ENCODE data around the gene KCNA10. TPM values are rescaled to one million over a fixed set of nuclear protein-coding genes. Genes with fewer than 3 reads are reported as not detected.

The KCNA10 gene
- total and polyA plus RNA-seq, 2 donors (not counting 3 experiments of a cell fraction or from before 2014, with no cell fraction given), result not detected

DNA sequence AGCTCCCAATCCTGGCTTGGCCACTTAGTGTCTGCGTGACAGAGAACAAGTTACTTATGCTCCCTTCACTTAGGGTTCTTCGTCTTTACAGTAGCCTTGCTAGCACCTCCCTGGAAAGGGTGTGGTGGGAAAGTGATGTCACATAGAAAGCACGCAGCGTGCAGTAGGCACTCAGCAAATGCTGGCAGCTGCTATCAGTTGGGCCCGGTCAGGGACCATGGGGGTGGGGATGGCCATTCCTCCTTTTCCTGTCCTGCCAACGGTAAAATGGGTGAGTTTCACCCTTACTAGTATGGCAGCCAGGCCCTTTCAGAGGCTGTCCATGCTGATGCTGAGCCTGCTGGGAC lies 6.2 kb upstream of the KCNA10 start:
- no peaks in the 10 kb centered on the region for H3K9me1 ChIP-seq (replicated peaks; ENCODE audit: control insufficient read depth, extremely low read depth, insufficient read depth, low read length)
- no peaks in the 10 kb centered on the region for H4K20me1 ChIP-seq (replicated peaks; ENCODE audit: control insufficient read depth, extremely low read depth, insufficient read depth, low read length)
- no peaks in the 10 kb centered on the region for H3K36me3 ChIP-seq (ENCODE audit: control insufficient read depth in 2 of 2, extremely low read depth in 1 of 2, insufficient read depth in 2 of 2, low read length in 2 of 2)
- dilution Hi-C loops (cut with MboI; ENCODE audit: extremely low pct_ligation_motif_present, low sequenced_read_pairs), result no loop called here
- H2AFZ ChIP-seq (ENCODE audit: low read depth, low read length), result no peak overlapping the region
- intact Hi-C loops (cut with micrococcal nuclease), result loop anchor here (2.0 kb wide), 2 partner anchors 242 to 256 kb away; no protein-coding TSS in a partner anchor
- H3K79me2 ChIP-seq (ENCODE audit: control insufficient read depth, insufficient read depth, low read length), result no peaks in the 10 kb centered on the region
- H3K27ac ChIP-seq (ENCODE audit: insufficient read depth, low read depth, low read length), result no peak overlapping the region
- peaks cover 3 to 7% of the 10 kb centered on the region in 2 experiments for H3K27me3 ChIP-seq (ENCODE audit: control insufficient read depth in 2 of 2, insufficient read depth in 2 of 2, low read length in 2 of 2)
- H3K4me1 ChIP-seq (ENCODE audit: control insufficient read depth, extremely low read depth, insufficient read depth, low read length), result no peaks in the 10 kb centered on the region
- POLR2A ChIA-PET, result no interaction called here
- FAIRE-seq (no peak), DNase-seq (ENCODE audit: low read depth, low spot score) (no peak)
- H3K9me3 ChIP-seq (replicated peaks; ENCODE audit: control insufficient read depth, insufficient read depth, low read length), result no peaks in the 10 kb centered on the region
- TF ChIP-seq EZH2 (IDR thresholded peaks at IDR 0.05; ENCODE audit: borderline replicate concordance, low read depth, low read length, severe bottlenecking), result no peak
- TF ChIP-seq GATA2 (IDR thresholded peaks at IDR 0.05; ENCODE audit: insufficient read depth, insufficient read length, low read depth, low read length), result no peak
- TF ChIP-seq POLR2AphosphoS5 (IDR thresholded peaks at IDR 0.05; ENCODE audit: insufficient read depth, low read depth, low read length), result no peak
- H3K4me2 ChIP-seq (ENCODE audit: insufficient read depth, low read length), result no peak overlapping the region
- H3K4me3 ChIP-seq (replicated peaks in 1 of 3; ENCODE audit: insufficient read depth in 1 of 3, low read depth in 1 of 3, low read length in 3 of 3), result no peak overlapping the region
- CTCF ChIA-PET, result interaction anchor here (1.0 to 2.2 kb wide), 4 partner anchors 11 to 258 kb away, joined by 3 to 12 read pairs (median 5); no protein-coding TSS in a partner anchor
- H3K9ac ChIP-seq (replicated peaks; ENCODE audit: extremely low read depth, insufficient read depth, low read length), result no peak overlapping the region
- BruUV-seq (replicated peaks), result no TSS peak

DNA sequence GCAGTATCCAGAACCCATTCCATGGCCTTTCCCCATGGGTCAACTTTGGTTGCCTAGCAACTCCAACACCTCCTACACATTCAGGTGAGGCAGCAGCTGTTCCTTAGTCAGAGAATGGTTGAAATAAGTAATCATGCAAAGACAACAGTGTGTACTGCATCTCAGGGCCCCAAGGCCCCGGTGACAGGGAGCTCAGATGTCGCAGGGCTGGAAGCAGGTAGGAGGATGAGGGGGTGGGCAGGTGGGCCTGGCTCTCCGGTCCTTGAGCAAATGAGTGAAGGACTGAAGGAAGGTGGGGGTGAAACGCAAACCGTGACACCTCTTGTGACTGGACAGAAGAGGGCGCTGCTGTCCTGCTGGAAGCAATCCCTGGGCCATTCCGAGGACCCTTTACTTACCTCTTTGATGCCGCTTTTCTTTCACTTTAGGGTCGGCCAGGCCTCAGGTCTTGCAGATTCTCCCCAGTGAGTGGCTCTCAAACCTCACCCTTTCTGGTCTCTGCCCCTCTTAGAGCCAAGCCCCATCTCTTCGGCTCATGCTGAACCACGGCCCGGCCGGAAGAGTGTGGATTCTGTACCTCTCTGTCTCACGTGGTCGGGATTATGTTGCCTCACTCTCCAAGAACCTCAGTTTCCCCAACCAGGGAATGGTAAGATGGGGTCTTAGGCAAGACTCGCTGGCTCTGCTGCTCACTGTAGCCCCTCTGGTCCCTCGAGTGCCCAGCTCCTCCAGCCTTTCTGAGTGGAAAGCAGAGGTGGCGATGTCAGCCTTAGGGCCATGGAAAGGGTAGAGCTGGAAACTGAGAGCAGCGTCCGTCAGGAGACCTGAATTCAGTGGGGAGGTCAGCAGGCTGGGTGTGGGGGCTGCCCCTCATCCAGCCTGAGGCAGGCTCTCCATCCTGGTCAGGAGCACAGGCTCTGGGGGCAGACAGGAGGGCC lies 5.6 kb upstream of the KCNA10 start:
- H3K9me1 ChIP-seq (replicated peaks; ENCODE audit: control insufficient read depth, extremely low read depth, insufficient read depth, low read length), result no peaks in the 10 kb centered on the region
- H3K4me3 ChIP-seq (replicated peaks in 1 of 3; ENCODE audit: insufficient read depth in 1 of 3, low read depth in 1 of 3, low read length in 3 of 3), result no peak overlapping the region
- no peaks in the 10 kb centered on the region for H3K4me1 ChIP-seq (ENCODE audit: control insufficient read depth, extremely low read depth, insufficient read depth, low read length)
- no peak overlapping the region for H3K4me2 ChIP-seq (ENCODE audit: insufficient read depth, low read length)
- peaks cover 3 to 7% of the 10 kb centered on the region in 2 experiments for H3K27me3 ChIP-seq (ENCODE audit: control insufficient read depth in 2 of 2, insufficient read depth in 2 of 2, low read length in 2 of 2)
- no peak overlapping the region for H2AFZ ChIP-seq (ENCODE audit: low read depth, low read length)
- no peaks in the 10 kb centered on the region for H3K79me2 ChIP-seq (ENCODE audit: control insufficient read depth, insufficient read depth, low read length)
- FAIRE-seq (peak; percentile 67), DNase-seq (ENCODE audit: low read depth, low spot score) (peak; percentile 41)
- H3K9ac ChIP-seq (replicated peaks; ENCODE audit: extremely low read depth, insufficient read depth, low read length), result no peak overlapping the region
- ChIA-PET CTCF (interaction anchor here (1.0 to 2.2 kb wide), 6 partner anchors 11 to 259 kb away, joined by 3 to 12 read pairs (median 5); no protein-coding TSS in a partner anchor), POLR2A (no interaction called here)
- H3K27ac ChIP-seq (ENCODE audit: insufficient read depth, low read depth, low read length), result no peak overlapping the region
- intact Hi-C loops (cut with micrococcal nuclease) (loop anchor here (1.0 to 2.0 kb wide), 3 partner anchors 91 to 256 kb away; no protein-coding TSS in a partner anchor), dilution Hi-C loops (cut with MboI; ENCODE audit: extremely low pct_ligation_motif_present, low sequenced_read_pairs) (no loop called here)
- no peaks in the 10 kb centered on the region for H3K9me3 ChIP-seq (replicated peaks; ENCODE audit: control insufficient read depth, insufficient read depth, low read length)
- no peaks in the 10 kb centered on the region for H4K20me1 ChIP-seq (replicated peaks; ENCODE audit: control insufficient read depth, extremely low read depth, insufficient read depth, low read length)
- BruUV-seq (replicated peaks), result no TSS peak
- no peaks in the 10 kb centered on the region for H3K36me3 ChIP-seq (ENCODE audit: control insufficient read depth in 2 of 2, extremely low read depth in 1 of 2, insufficient read depth in 2 of 2, low read length in 2 of 2)
- TF ChIP-seq EZH2 (IDR thresholded peaks at IDR 0.05; ENCODE audit: borderline replicate concordance, low read depth, low read length, severe bottlenecking) (no peak), POLR2AphosphoS5 (IDR thresholded peaks at IDR 0.05; ENCODE audit: insufficient read depth, low read depth, low read length) (no peak), JUN (IDR thresholded peaks at IDR 0.05; ENCODE audit: borderline replicate concordance, insufficient read depth, insufficient read length, low read depth) (no peak), FOS (IDR thresholded peaks at IDR 0.05; ENCODE audit: borderline replicate concordance, insufficient read depth, low read length) (no peak), POLR2A (IDR thresholded peaks at IDR 0.05; ENCODE audit: low read depth, low read length) (no peak), MYC (IDR thresholded peaks at IDR 0.05; ENCODE audit: low read depth, low read length) (no peak), GATA2 (IDR thresholded peaks at IDR 0.05; ENCODE audit: insufficient read depth, insufficient read length, low read depth, low read length) (no peak)
- TF ChIP-seq, protein P1, sequence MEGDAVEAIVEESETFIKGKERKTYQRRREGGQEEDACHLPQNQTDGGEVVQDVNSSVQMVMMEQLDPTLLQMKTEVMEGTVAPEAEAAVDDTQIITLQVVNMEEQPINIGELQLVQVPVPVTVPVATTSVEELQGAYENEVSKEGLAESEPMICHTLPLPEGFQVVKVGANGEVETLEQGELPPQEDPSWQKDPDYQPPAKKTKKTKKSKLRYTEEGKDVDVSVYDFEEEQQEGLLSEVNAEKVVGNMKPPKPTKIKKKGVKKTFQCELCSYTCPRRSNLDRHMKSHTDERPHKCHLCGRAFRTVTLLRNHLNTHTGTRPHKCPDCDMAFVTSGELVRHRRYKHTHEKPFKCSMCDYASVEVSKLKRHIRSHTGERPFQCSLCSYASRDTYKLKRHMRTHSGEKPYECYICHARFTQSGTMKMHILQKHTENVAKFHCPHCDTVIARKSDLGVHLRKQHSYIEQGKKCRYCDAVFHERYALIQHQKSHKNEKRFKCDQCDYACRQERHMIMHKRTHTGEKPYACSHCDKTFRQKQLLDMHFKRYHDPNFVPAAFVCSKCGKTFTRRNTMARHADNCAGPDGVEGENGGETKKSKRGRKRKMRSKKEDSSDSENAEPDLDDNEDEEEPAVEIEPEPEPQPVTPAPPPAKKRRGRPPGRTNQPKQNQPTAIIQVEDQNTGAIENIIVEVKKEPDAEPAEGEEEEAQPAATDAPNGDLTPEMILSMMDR (IDR thresholded peaks at IDR 0.05; ENCODE audit: extremely low read depth in 1 of 2, insufficient read depth in 1 of 2, low read depth in 1 of 2, low read length in 2 of 2), result peak; percentile 50 to 79
- TF ChIP-seq, protein P2, sequence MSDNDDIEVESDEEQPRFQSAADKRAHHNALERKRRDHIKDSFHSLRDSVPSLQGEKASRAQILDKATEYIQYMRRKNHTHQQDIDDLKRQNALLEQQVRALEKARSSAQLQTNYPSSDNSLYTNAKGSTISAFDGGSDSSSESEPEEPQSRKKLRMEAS (IDR thresholded peaks at IDR 0.05; ENCODE audit: insufficient read depth, insufficient read length), result no peak
